PC-9 (cell line): ENCODE data around the gene LARP4B. TPM values are rescaled to one million over a fixed set of nuclear protein-coding genes. Genes with fewer than 3 reads are reported as not detected.

Experiments used
- BruUV-seq: library from RNA; stranded (reverse); fragments of 400-500 nt; replicated peaks from 2 replicates; lab custom pipeline; 2021; lab: Mats Ljungman, UMichigan
- CTCF ChIA-PET: fragments of 300-600 bp; sonication (Branson Sonifier 250); formaldehyde crosslinking; loops from one replicate; lab custom pipeline; 2022; ENCODE audit warnings: antibody characterized with exemption; lab: Charles Lee
- POLR2A ChIA-PET: fragments of 300-600 bp; sonication (Branson Sonifier 250); formaldehyde crosslinking; loops from one replicate; lab custom pipeline; 2022; ENCODE audit warnings: antibody characterized with exemption; ENCODE audit not compliant: unreplicated experiment; lab: Charles Lee
- DNase-seq, 2 experiments: peaks; one replicate each; pipeline versions ENCODE4 v3.0.0 to v3.0.0-alpha.2; 2015 to 2022; ENCODE audit warnings: mixed read lengths in 1 of 2
- H2AFZ ChIP-seq: fragments of 200-600 bp; sonication (generic); 2 replicates; pipeline ENCODE4 v1.8.1; 2017; ENCODE audit warnings: antibody characterized with exemption
- H3F3A ChIP-seq: fragments of 200-600 bp; sonication (generic); 2 replicates; pipeline ENCODE4 v1.8.1; 2017; ENCODE audit warnings: antibody characterized with exemption, mild to moderate bottlenecking, low read depth; ENCODE audit not compliant: insufficient read depth
- H3K27ac ChIP-seq: fragments of 200-600 bp; sonication (generic); 2 replicates; pipeline ENCODE4 v1.6.1; 2016; ENCODE audit warnings: mixed run types
- H3K27me3 ChIP-seq: fragments of 200-600 bp; sonication (generic); 2 replicates; pipeline ENCODE4 v1.6.1; 2016; ENCODE audit warnings: low read depth, mixed run types; ENCODE audit not compliant: insufficient read depth
- H3K36me3 ChIP-seq: fragments of 200-600 bp; sonication (generic); 2 replicates; pipeline ENCODE4 v1.6.1; 2016; ENCODE audit warnings: low read depth, mixed run types
- H3K4me1 ChIP-seq: fragments of 200-600 bp; sonication (generic); replicated peaks from 2 replicates; pipeline ENCODE4 v1.6.1; 2016; ENCODE audit warnings: mixed run types; ENCODE audit not compliant: insufficient read depth
- H3K4me2 ChIP-seq: fragments of 200-600 bp; sonication (generic); 2 replicates; pipeline ENCODE4 v1.6.1; 2017; ENCODE audit warnings: mixed run types
- H3K4me3 ChIP-seq: fragments of 200-600 bp; sonication (generic); 2 replicates; pipeline ENCODE4 v1.6.1; 2016; ENCODE audit warnings: mixed run types
- H3K79me2 ChIP-seq: fragments of 200-600 bp; sonication (generic); 2 replicates; pipeline ENCODE4 v1.6.1; 2017; ENCODE audit warnings: low read depth, mixed run types
- H3K9me2 ChIP-seq: fragments of 200-600 bp; sonication (generic); 2 replicates; pipeline ENCODE4 v1.8.1; 2017; ENCODE audit warnings: mild to moderate bottlenecking; ENCODE audit not compliant: insufficient read depth
- H3K9me3 ChIP-seq: fragments of 200-600 bp; sonication (generic); 2 replicates; pipeline ENCODE4 v1.8.1; 2016; ENCODE audit warnings: low read depth; ENCODE audit not compliant: insufficient read depth
- H4K20me1 ChIP-seq: fragments of 200-600 bp; sonication (generic); 2 replicates; pipeline ENCODE4 v1.8.1; 2017; ENCODE audit not compliant: insufficient read depth
- CTCF ChIP-seq: fragments of 200-600 bp; sonication (generic); conservative IDR thresholded peaks from 2 replicates; pipeline ENCODE4 v1.6.1; 2017; ENCODE audit warnings: mixed run types, antibody characterized with exemption, mild to moderate bottlenecking, moderate library complexity
- EZH2 ChIP-seq: fragments of 200-600 bp; sonication (generic); IDR thresholded peaks from 2 replicates; pipeline ENCODE4 v1.8.0; 2017; ENCODE audit warnings: antibody characterized with exemption, low read depth
- intact Hi-C: fragments of 100-400 bp; cut with micrococcal nuclease; formaldehyde crosslinking; loops from one replicate; pipeline ENCODE4 v1.10.0; 2022; ENCODE audit not compliant: unreplicated experiment
- total RNA-seq: library from RNA; stranded (reverse); gene quantifications from 2 replicates; pipeline ENCODE4 v1.2.3, GENCODE V29; 2021

Gene LARP4B
- total RNA-seq, 1 experiment from 2014 or later: 93.4 TPM

- Histone ChIP-seq H3K79me2 (peaks cover 16% of the 10 kb centered on the region; the same call in 1 of the 2 replicates), H3K9me2 (no peaks in the 10 kb centered on the region), H3K36me3 (no peaks in the 10 kb centered on the region), H3K27ac (no peak overlapping the region), H3K4me1 (no peaks in the 10 kb centered on the region), H3F3A (no peaks in the 10 kb centered on the region; the same call in 1 of the 2 replicates), H3K27me3 (no peaks in the 10 kb centered on the region), H2AFZ (no peak overlapping the region), H3K4me2 (no peak overlapping the region), H4K20me1 (peaks cover 2% of the 10 kb centered on the region; the same call in 1 of the 2 replicates), H3K4me3 (no peak overlapping the region), H3K9me3 (no peaks in the 10 kb centered on the region)
- DNase-seq: no peak
- intact Hi-C loops: no loop called here
- ChIA-PET POLR2A (no interaction called here), CTCF (no interaction called here)
- BruUV-seq: no TSS peak
- TF ChIP-seq CTCF (no peak), EZH2 (no peak)
Measured at GRCh38 chr10:843703-844102, 87.8 kb downstream of the LARP4B start.

GRCh38 chr10:842795-843194, 88.7 kb downstream of the LARP4B start:
- Histone ChIP-seq H3K27me3 (no peaks in the 10 kb centered on the region), H3K27ac (no peak overlapping the region), H3K9me3 (no peaks in the 10 kb centered on the region), H2AFZ (no peak overlapping the region), H4K20me1 (no peaks in the 10 kb centered on the region; the same call in 1 of the 2 replicates), H3K79me2 (0 out of 2 replicates have a peak, but pooled peaks cover 9% of the 10 kb centered on the region), H3K4me1 (no peaks in the 10 kb centered on the region), H3F3A (no peaks in the 10 kb centered on the region; the same call in 1 of the 2 replicates), H3K9me2 (no peaks in the 10 kb centered on the region), H3K4me3 (no peak overlapping the region), H3K4me2 (no peak overlapping the region), H3K36me3 (no peaks in the 10 kb centered on the region)
- POLR2A ChIA-PET: no interaction called here
- intact Hi-C loops: no loop called here
- TF ChIP-seq EZH2: no peak
- TF ChIP-seq CTCF: no peak
- CTCF ChIA-PET: no interaction called here
- BruUV-seq: no TSS peak
- no peak for DNase-seq

- no TSS peak for BruUV-seq
- no peak overlapping the region for H3K4me3 ChIP-seq
- no peak overlapping the region for H3K27ac ChIP-seq
- intact Hi-C loops: no loop called here
- ChIA-PET CTCF (no interaction called here), POLR2A (no interaction called here)
- no peaks in the 10 kb centered on the region for H3K9me3 ChIP-seq
- H3K4me2 ChIP-seq: no peak overlapping the region
- H3F3A ChIP-seq: no peaks in the 10 kb centered on the region; the same call in 1 of the 2 replicates
- no peaks in the 10 kb centered on the region for H3K36me3 ChIP-seq
- H3K4me1 ChIP-seq: no peaks in the 10 kb centered on the region
- H2AFZ ChIP-seq: no peak overlapping the region
- no peaks in the 10 kb centered on the region for H3K27me3 ChIP-seq
- TF ChIP-seq CTCF (no peak), EZH2 (no peak)
- DNase-seq: no peak
- H3K9me2 ChIP-seq: no peaks in the 10 kb centered on the region
- peaks cover 6% of the 10 kb centered on the region; the same call in 1 of the 2 replicates for H4K20me1 ChIP-seq
- 0 out of 2 replicates have a peak, but pooled peaks cover 5% of the 10 kb centered on the region for H3K79me2 ChIP-seq
Measured at GRCh38 chr10:841535-841934, 90.0 kb downstream of the LARP4B start.
